LNCAP (cell line): ENCODE data around the gene PIGQ.

Experiments used
- TF ChIP-seq, protein P1 (sequence below): fragments of 450-650 bp; IDR thresholded peaks from 2 replicates; pipeline ENCODE4 v1.5.1; 2017; ENCODE audit warnings: mild to moderate bottlenecking

The PIGQ gene

DNA sequence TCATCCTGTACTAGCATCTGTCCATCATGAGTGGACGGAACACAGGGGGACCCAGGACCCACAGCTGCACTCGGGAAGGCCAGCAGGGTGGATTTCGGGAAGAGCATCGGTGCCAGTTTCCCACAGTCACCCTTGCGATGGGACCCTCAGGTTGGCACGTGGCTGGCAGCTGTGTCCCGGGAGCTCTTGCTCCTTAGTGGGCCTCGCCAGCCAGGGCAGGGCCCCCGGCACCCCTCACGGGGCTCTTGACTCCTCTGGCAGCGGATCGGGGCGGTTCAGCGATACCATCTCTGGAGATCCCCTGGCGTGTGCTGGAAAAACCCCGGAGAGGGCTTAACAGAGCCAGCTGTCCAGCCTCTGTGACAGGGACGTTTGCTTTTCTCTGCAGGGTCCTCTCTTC lies 33.0 kb upstream of the PIGQ start:
- TF ChIP-seq, protein P1, sequence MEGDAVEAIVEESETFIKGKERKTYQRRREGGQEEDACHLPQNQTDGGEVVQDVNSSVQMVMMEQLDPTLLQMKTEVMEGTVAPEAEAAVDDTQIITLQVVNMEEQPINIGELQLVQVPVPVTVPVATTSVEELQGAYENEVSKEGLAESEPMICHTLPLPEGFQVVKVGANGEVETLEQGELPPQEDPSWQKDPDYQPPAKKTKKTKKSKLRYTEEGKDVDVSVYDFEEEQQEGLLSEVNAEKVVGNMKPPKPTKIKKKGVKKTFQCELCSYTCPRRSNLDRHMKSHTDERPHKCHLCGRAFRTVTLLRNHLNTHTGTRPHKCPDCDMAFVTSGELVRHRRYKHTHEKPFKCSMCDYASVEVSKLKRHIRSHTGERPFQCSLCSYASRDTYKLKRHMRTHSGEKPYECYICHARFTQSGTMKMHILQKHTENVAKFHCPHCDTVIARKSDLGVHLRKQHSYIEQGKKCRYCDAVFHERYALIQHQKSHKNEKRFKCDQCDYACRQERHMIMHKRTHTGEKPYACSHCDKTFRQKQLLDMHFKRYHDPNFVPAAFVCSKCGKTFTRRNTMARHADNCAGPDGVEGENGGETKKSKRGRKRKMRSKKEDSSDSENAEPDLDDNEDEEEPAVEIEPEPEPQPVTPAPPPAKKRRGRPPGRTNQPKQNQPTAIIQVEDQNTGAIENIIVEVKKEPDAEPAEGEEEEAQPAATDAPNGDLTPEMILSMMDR = no peak

DNA sequence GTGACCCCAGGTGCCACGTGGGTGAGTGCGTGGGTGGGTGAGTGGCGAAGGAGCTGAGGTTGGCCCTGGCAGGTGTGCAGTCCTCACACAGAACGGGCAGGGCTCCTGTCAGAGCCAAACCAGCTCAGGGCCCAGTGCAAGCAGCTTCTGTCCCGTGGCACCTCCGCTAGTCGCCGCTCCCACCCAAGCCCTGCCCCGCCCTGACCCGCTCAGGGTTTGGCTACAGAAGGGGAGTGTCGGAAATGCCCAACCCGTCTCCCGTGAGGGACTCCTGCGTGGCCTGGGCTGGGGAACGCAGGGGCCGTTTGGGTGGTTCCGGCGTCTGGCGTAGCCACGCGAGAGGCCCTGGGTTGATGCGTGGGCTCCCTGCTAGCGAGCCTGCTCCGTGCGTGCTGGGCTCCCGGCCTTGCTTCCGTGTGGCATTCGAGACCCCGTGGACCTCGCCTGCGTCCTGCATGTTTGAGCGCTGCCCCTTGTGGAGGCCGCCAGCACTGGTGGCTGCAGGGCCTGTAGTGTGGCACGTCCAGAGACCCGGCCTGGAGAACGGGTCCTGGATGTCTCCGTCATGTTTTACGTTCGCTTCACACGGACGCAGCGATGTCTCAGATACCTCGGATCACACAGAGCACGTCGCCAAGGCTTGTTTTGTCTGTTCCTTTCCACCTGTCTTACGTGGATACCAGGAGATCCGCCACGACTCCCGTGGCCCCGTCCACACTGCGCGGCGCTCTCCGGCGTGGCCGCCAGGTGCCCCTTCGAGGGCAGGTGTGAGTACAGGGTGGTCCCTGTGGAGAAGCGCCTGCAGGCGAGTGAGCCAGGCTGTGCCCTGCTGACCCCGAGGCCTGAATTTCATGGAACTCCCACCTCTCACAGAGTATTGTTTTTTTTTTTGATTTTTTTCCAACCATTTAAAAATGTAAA lies 32.1 kb upstream of the PIGQ start:
- TF ChIP-seq, protein P1 = 0 out of 2 replicates have a peak, but pooled peaks have one; percentile 17

DNA sequence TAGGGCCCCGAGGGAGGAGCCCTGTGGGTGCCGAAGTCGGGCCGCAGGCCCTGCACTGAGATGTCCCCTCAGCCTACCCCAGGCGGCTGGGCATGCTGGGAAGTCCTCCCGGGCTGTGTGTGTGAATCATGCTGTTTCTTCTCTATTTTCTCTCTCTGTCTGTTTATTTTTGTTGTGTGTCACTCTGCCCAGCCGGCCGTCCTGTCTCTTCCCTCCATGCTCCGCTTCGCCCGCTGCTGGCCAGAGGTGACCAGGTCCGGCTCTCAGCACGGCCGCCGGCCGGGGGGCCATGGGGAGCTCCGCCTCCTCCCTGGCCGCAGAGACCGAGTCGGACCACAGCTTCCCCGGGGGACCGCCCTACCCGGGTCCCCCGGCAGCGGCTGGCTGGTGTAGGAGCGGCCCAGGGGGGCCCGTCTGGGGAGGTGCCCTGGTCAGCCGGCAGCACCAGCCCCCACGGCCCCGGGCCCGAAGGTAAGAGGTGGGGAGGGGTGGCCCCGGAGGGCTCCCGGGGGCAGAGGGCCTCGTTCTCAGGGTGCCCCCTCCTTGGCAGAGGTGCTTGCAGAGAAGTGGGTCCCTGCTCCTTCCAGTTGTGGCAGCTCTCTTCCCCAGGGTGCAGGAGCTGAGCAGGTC lies 29.8 kb upstream of the PIGQ start:
- TF ChIP-seq, protein P1 = no peak

DNA sequence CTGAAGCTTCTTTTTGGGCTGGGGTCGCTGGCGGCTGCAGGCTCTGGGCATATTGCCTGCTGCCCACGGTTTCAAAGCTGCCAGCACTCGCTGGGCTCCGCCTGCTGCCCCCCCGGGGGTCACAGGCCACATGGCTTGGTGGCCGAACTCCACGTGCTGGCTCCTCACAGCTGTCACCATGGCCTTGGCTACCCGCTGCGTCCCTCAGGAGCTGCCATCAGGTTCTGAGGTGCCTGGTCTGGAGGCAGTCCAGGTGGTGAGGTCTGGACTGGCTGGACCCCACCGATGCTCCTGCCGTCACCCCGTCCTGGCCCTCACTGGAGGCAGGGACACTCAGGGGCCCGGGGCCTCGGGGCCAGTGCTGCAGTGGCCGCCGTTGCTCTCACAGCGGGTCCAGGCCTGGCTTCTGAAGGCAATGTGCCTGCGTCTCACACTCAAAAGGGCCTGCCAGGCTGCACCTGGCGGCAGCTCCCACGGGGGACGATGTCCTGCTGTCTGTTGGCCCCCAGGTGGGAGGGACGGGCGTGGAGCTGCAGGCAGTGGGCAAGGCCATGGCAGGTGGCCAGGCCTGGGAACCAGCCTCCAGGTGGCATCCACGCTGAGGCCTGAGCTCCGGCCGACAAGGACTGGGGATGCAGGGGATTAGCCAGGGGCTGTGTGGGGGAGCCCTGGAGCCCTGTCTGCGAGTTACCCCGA lies 29.0 kb upstream of the PIGQ start:
- TF ChIP-seq, protein P1 = no peak

GRCh38 chr16:543301-544164 lies 26.2 kb upstream of the PIGQ start:
- TF ChIP-seq, protein P1 = no peak

DNA sequence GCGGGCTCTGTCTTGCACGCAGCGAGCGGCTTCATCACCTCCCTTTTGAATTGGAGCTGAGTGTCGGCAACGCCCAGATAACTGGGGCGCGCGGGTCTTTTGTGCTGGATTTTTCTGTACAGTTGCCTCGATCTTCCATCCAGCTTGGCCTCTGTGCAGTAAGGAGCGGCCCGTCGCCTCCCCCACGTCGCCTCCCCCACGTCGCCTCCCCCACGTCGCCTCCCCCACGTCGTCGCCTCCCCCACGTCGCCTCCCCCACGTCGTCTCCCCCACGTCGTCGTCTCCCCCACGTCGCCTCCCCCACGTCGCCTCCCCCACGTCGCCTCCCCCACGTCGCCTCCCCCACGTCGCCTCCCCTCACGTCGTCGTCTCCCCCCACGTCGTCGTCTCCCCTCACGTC lies 25.3 kb upstream of the PIGQ start:
- TF ChIP-seq, protein P1 = no peak
